ENCODE data around the gene CSHL1.
"Not testable (repeated sequence)": the region's sequence is repeated elsewhere in the genome, so short reads cannot be mapped to it uniquely, and the experiment has no call there.

The CSHL1 gene

DNA sequence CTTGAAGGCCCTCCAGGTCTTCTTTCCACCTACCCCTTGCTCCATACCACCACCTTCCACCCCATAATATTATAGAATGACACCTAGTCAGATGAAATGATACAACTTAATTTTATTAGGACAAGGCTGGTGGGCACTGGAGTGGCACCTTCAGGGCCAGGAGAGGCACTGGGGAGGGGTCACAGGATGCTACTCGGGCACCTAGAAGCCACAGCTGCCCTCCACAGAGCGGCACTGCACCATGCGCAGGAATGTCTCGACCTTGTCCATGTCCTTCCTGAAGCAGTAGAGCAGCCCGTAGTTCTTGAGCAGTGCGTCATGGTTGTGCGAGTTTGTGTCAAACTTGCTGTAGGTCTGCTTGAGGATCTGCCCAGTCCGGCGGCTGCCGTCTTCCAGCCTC, 16.2 kb downstream of the CSHL1 start:
- in situ Hi-C loops (cut with MboI; ENCODE audit: low sequenced_read_pairs), result not testable (repeated sequence)

DNA sequence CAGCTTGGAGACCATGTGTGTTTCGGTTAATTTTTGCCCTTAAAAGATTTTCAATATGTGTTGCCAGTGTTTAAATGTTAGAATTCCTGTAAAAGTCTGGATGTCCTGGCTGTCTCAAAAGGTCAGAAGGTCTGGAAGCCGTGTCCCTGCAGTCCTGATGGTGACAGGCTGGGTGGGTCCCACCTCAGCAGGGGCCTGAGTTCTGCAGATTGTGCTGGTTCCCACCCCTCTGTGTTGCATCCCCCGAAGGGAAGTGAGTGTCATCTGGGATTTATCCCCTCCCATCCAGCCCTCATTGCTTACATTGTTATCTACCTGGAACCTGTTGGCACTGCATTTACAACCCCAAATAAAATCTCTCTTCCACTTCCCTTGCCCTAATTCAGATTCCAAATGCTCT, 17.0 kb downstream of the CSHL1 start:
- in situ Hi-C loops (cut with MboI; ENCODE audit: low sequenced_read_pairs), result not testable (repeated sequence)

DNA sequence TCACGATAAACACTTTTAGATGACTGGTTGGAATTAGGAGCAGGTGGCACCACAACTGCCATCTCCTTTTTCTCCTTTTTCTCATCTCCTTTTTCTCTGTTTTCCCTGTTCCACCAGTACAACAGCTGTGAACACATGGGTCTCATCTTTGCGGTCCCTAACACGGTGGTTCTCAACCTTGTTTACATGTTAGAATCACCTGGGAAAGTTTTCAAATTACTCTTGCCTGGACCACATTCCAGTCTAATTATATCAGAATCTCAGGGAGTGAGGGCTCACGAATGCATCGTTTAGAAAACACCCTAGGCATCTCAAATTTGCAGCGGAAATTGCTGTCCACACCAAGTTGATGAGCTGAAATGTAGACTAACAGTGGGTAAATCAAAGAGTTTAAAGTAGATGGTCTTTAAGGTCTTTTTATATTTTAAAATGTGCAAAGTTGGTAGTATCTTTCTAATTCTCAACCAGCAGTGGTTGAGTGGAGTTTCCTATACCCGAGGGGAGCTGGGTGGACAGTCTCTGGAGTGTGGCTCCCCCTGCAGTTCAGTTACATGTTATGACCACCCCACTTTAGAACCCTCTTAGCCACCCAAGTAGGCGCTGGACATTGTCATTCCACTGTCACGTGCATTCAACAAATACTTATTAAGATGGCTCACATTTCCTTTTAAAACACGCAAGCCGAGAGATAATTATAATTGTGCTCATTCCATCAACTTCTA, 18.6 kb downstream of the CSHL1 start:
- in situ Hi-C loops (cut with MboI; ENCODE audit: low sequenced_read_pairs), result not testable (repeated sequence)

DNA sequence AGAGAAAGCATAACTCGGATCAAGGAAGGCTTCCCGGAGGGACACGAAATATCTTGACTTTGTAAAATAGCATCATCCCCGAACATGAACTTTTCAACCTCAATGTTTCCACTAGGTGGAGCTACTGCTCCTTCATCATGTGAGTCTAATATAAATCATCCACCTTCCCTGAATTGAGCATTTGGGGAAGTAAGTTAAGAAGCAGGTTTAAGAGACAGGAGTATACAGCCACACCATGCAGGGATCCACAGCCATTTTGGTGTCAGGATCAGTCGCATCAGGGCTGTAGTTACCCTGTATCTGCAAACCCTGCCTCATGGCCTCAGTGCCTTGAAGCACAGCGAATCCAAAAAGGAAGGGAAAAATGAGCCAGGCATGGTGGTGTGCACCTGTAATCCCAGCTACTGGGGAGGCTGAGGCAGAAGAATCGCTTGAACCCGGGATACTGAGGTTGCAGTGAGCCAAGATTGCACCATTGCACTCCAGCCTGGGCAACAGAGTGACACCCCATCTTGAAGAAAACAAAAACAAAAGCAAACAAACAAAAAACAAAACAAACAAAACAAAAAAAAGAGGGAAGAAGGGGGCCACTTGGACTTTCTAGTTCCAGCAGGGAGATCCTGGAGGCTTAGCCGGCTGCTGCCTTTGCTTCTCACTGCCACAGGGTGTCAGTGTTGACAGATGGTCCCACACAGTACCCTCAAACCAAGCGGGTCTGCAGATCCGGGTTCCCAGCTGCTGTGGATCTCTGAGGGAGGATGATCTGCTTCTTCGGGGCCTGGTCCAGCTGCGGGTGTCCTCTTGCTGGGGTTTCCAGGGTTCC, 21.8 kb downstream of the CSHL1 start:
- in situ Hi-C loops (cut with MboI; ENCODE audit: low sequenced_read_pairs), result not testable (repeated sequence)

DNA sequence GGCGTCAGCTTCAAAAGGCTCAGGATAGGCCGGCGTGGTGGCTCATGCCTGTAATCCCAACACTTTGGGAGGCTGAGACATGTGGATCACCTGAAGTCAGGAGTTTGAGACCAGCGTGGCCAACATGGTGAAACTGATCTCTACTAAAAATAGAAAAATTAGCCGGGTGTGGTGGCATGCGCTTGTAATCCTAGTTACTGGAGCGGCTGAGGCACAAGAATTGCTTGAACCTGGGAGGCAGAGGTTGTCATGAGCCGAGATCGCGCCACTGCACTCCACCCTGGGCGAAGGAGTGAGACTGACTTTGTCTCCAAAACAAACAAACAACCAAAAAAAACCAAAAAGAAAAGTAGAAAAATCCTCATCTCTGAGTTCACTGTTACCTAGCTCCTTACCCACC, 25.9 kb downstream of the CSHL1 start:
- in situ Hi-C loops (cut with MboI; ENCODE audit: low sequenced_read_pairs), result not testable (repeated sequence)

DNA sequence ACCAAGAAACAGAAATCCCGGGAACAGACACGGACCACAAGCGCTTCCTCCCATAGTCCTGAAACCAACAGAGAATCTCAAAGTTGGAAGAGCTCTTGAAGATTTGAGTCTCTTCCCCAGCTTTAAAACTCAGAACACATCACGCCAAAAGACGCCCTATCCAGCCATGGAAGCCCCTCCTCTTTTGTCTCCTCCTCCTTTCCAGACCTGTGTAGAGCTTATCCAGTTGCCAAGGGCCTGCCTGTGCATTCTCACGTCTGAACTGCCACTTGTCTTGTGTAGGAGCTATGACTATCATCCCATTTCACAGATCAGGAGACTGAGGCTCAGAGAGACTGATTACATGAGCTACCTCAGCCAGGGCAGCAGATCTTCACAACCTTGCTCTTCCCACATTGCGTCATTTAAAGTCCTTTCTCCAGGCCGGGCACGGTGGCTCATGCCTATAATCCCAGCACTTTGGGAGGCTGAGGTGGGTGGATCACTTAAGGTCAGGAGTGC, 28.4 kb downstream of the CSHL1 start:
- in situ Hi-C loops (cut with MboI; ENCODE audit: low sequenced_read_pairs), result not testable (repeated sequence)

DNA sequence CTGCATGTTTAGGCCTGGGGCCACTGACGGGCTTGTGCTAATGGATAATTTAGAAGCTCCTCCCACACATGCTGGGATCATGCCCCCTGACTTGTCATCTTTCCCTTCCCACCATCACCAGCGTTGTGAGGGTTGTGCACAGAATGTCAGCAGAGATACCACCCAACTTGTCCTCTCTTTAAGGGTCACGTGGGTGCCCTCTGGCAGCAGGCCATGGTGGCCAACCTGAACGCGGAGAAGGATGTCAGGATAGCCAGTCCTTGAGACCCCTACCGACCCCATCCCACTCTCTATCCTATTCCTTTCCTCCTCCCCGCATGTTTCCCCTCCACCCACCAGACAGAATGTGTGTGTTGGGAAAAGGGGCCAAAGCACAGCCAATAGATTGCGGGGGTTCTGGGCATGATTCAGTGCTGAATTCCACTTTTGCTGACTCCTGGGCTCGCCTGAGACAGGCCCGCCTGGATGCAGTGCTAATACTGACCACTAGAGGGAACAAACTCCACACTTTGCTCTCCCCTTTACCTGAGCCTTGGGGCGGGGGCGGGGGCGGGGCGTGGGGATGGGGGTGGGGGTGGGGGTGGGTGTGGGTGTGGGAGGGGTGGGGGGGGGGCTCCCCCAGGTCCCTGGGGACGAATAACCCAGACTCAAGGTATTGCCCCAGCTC, 29.0 kb downstream of the CSHL1 start, which contains the start of gene GH2:
Gene GH2 (minus strand): TSS at position 10 of the 667 bp plus-strand sequence. CDS start 143 bp downstream, outside the sequence.
- in situ Hi-C loops (cut with MboI; ENCODE audit: low sequenced_read_pairs), result no loop called here

DNA sequence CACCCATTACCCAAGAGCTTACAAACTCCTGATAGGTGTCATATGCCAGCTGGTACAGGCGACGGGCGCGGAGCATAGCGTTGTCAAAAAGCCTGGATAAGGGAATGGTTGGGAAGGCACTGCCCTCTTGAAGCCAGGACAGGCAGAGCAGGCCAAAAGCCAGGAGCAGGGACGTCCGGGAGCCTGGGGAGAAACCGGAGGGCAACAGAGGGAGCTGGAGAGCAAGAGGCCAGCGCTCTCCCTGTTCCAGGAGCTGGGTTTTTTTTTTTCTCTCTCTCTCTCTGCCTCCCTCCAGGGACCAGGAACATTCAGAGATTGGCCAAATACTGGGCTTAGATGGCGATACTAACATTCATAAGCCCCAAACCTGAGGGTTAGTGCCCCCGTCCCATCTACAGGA, 29.7 kb downstream of the CSHL1 start:
- in situ Hi-C loops (cut with MboI; ENCODE audit: low sequenced_read_pairs), result not testable (repeated sequence)

DNA sequence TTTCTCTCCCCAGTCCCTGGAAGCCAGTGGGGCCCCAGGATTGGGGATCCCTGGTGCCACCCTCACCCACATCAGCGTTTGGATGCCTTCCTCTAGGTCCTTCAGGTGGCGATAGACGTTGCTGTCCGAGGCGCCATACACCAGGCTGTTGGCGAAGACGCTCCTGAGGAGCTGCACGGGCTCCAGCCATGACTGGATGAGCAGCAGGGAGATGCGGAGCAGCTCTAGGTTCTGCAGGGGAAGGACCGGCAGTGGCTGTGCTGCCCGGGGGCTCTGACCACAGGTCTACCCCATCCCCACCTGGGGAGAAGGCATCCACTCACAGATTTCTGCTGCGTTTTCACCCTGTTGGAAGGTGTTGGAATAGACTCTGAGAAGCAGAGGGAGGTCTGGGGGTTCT, 30.4 kb downstream of the CSHL1 start:
- in situ Hi-C loops (cut with MboI; ENCODE audit: low sequenced_read_pairs), result no loop called here

DNA sequence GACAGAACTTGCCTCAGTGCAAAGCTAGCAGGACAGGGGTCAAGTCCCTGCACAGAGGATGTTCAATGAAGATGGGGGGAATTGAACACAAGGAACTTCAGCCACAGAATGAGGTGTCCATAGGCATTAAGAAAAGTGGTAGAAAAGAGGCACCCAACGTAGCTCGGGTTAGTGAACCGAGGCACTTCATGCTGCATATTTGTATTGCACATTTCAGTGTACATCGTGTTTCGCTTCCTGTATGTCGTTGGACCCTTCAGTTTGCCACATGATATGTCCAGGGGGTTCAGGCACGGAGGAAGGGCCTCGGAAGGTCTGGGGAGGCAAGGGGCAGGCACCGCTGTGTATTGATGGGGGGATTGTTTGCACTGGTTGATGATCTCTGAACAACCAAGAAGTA, 32.6 kb downstream of the CSHL1 start:
- in situ Hi-C loops (cut with MboI; ENCODE audit: low sequenced_read_pairs), result not testable (repeated sequence)

DNA sequence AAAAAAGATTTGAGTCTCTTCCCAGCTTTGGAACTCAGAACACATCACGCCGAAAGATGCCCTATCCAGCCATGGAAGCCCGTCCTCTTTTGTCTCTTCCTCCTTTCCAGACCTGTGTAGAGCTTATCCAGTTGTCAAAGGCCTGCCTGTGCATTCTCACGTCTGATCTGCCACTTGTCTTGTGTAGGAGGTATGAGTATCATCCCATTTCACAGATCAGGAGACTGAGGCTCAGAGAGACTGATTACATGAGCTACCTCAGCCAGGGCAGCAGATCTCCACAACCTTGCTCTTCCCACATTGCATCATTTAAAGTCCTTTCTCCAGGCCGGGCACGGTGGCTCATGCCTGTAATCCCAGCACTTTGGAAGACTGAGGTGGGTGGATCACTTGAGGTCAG, 36.4 kb downstream of the CSHL1 start:
- in situ Hi-C loops (cut with MboI; ENCODE audit: low sequenced_read_pairs), result not testable (repeated sequence)

DNA sequence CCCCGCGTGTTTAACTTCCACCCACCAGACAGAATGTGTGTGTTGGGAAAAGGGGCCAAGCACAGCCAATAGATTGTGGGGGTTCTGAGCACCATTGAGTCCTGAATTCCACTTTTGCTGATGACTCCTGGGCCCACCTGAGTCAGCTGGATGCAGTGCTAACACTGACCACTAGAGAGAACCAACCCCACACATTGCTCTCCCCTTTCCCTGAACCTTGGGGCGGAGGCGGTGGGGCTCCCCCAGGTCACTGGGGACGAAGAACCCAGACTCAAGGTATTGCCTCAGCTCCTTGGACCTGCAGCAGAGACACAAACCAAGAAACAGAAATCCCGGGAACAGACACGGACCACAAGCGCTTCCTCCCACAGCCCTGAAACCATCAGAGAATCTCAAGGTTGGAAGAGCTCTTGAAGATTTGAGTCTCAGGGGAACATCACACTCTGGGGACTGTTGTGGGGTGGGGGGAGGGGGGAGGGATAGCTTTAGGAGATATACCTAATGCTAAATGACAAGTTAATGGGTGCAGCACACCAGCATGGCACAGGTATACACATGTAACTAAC, 36.9 kb downstream of the CSHL1 start:
- in situ Hi-C loops (cut with MboI; ENCODE audit: low sequenced_read_pairs), result not testable (repeated sequence)

DNA sequence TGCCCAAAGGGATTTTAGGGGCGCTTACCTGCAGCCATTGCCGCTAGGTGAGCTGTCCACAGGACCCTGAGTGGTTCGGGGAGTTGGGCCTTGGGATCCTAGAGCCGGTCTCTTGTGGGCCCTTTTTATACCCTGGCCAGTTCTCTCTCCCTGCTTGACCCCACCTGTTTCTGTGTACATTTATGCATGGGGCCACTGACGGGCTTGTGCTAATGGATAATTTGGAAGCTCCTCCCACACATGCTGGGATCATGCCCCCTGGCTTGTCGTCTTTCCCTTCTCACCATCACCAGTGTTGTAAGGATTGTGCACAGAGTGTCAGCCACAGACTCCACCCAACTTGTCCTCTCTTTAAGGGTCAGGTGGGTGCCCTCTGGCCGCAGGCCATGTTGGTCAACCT, 37.5 kb downstream of the CSHL1 start, which contains the start of gene CSH2:
Gene CSH2 (minus strand): TSS at position 101 of the 400 bp plus-strand sequence. CDS start 63 bp downstream, at position 38.
- in situ Hi-C loops (cut with MboI; ENCODE audit: low sequenced_read_pairs), result not testable (repeated sequence)

DNA sequence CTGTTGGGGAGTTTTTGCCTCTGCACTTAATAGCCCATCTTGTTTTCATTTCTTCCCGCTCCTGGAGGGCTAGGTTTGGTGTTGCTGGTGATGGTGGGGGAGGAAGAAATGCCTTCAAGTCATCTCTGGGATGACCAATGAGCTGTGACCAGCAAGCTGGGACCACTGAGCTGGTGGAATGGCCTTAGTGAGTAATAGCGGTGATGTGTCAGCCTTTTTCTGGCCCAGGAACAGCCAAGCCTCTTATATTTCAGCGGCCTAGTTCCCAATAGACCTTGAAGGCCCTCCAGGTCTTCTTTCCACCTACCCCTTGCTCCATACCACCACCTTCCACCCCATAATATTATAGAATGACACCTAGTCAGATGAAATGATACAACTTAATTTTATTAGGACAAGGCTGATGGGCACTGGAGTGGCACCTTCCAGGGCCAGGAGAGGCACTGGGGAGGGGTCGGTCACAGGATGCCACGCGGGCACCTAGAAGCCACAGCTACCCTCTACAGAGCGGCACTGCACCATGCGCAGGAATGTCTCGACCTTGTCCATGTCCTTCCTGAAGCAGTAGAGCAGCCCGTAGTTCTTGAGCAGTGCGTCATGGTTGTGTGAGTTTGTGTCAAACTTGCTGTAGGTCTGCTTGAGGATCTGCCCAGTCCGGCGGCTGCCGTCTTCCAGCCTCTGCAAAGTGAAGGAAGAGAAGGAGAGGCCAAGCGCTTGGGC, 39.3 kb downstream of the CSHL1 start:
- in situ Hi-C loops (cut with MboI; ENCODE audit: low sequenced_read_pairs), result not testable (repeated sequence)

DNA sequence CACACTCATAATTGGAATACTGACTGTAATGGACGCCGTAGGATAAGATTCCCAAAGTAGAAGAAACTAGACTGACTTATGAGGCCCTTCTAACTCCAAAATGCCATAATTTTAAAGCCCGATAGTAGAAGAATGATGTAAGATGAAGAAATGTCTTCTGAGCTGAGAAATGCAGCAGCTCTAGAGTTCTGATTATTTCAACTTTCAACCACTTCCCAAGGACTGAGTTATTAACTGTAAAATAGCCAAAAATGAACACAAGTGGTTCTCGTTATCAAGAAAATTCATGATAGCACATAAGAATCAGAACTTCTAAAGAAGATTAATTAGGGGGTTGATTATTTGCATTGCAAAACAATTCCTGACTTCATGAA, 40.8 kb downstream of the CSHL1 start:
- in situ Hi-C loops (cut with MboI; ENCODE audit: low sequenced_read_pairs), result not testable (repeated sequence)

DNA sequence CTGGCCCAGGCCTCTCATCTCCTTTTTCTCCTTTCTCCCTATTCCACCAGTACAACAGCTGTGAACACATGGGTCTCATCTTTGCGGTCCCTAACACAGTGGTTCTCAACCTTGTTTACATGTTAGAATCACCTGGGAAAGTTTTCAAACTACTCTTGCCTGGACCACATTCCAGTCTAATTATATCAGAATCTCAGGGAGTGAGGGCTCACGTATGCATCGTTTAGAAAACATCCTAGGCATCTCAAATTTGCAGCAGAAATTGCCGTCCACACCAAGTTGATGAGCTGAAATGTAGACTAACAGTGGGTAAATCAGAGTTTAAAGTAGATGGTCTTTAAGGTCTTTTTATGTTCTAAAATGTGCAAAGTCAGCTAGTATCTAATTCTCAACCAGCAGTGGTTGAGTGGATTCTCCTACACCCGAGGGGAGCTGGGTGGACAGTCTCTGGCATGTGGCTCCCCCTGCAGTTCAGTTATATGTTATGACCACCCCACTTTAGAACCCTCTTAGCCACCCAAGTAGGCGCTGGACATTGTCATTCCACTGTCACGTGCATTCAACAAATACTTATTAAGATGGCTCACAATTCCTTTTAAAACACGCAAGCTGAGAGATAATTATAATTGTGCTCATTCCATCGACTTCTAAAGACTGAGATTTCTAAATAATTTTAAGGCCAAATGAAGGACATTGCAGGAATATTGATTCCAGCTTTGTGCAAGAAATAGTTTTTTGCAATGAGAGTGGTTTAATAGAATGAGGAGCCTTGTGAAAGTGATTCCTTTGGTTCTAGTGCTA, 41.4 kb downstream of the CSHL1 start:
- in situ Hi-C loops (cut with MboI; ENCODE audit: low sequenced_read_pairs), result not testable (repeated sequence)

DNA sequence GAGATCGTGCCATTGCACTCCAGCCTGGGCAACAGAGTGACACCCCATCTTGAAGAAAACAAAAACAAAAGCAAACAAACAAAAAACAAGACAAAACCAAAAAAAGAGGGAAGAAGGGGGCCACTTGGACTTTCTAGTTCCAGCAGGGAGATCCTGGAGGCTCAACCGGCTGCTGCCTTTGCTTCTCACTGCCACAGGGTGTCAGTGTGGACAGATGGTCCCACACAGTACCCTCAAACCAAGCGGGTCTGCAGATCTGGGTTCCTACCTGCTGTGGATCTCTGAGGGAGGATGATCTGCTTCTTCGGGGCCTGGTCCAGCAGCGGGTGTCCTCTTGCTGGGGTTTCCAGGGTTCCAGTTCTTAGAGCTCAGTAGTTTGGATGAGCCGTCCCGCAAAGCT, 44.4 kb downstream of the CSHL1 start:
- in situ Hi-C loops (cut with MboI; ENCODE audit: low sequenced_read_pairs), result not testable (repeated sequence)

Measured in HL-60/S4 treated with phorbol 12-myristate 13-acetate at 8.2 ng/mL for 4 days and 3 days (cell line).